Kidney (tissue), 14 donors: ENCODE results near the gene SP110. TPM values are rescaled to one million over a fixed set of nuclear protein-coding genes. Genes with fewer than 3 reads are reported as not detected.
A peak's percentile ranks its signal among the peaks of the same experiment; 100 is the strongest.
"Not testable (repeated sequence)": the region's sequence is repeated elsewhere in the genome, so short reads cannot be mapped to it uniquely, and the experiment has no call there.

ENCODE experiments used
- DNase-seq, 5 donors: peaks; one replicate each; pipeline ENCODE4 v3.0.0-alpha.2; 2013 to 2020
- FAIRE-seq: peaks from 2 replicates; lab custom pipeline; 2012; peaks lifted over from hg19 to GRCh38; lab: Jason Lieb, UNC
- H3K27ac ChIP-seq, 2 donors: one replicate each; pipeline ENCODE4 v1.7.0; 2013; ENCODE audit warnings: low read depth in 2 of 2, low read length in 2 of 2, inconsistent platforms in 1 of 2
- H3K27me3 ChIP-seq: one replicate; pipeline ENCODE4 v1.7.1; 2013; ENCODE audit warnings: low read length, inconsistent platforms; ENCODE audit not compliant: control insufficient read depth, insufficient read depth
- H3K36me3 ChIP-seq, 3 donors: one replicate each; pipeline versions ENCODE4 v1.7.0 to v1.7.1; 2013; ENCODE audit warnings: low read length in 3 of 3, control low read depth in 1 of 3, inconsistent platforms in 1 of 3; ENCODE audit not compliant: insufficient read depth in 3 of 3, control insufficient read depth in 2 of 3
- H3K4me1 ChIP-seq, 3 donors: one replicate each; pipeline versions ENCODE4 v1.7.0 to v1.7.1; 2013; ENCODE audit warnings: low read length in 3 of 3, inconsistent platforms in 1 of 3, low read depth in 1 of 3; ENCODE audit not compliant: control insufficient read depth in 2 of 3, insufficient read depth in 2 of 3
- H3K4me3 ChIP-seq, 3 donors: one replicate each; pipeline versions ENCODE4 v1.7.0 to v1.8.1; 2013; ENCODE audit warnings: low read length in 3 of 3, control low read depth in 1 of 3, inconsistent platforms in 1 of 3
- H3K9ac ChIP-seq, 3 donors: one replicate each; pipeline versions ENCODE4 v1.7.0 to v1.7.1; 2013; ENCODE audit warnings: low read length in 3 of 3, control low read depth in 1 of 3, inconsistent platforms in 1 of 3
- H3K9me3 ChIP-seq, 3 donors: one replicate each; pipeline versions ENCODE4 v1.7.0 to v1.7.1; 2013; ENCODE audit warnings: low read length in 3 of 3, control low read depth in 1 of 3, inconsistent platforms in 1 of 3; ENCODE audit not compliant: control insufficient read depth in 2 of 3, insufficient read depth in 1 of 3
- intact Hi-C: fragments of 100-400 bp; cut with DNase I; formaldehyde crosslinking; loops from one replicate; pipeline ENCODE4 v1.11.1; 2022
- polyA plus RNA-seq: library from polyadenylated mRNA; stranded (reverse); fragments of 350-450 nt; fragmentation: Illumina TruSeq; extraction: RNeasy Lipid Tissue Mini Kit (QIAGEN cat#74804); gene quantifications from one replicate; pipeline ENCODE4 v1.2.3, GENCODE V29; 2014; ENCODE audit warnings: low read depth, low replicate concordance; ENCODE audit not compliant: insufficient read depth
- total RNA-seq: library from RNA; stranded (reverse); fragmentation: NEBNext Ultra II Directional; extraction: Animal tissue kit (Norgen Biotek cat#: 25700); gene quantifications from one replicate; pipeline ENCODE4 v1.2.1, GENCODE V29; 2021
- TF ChIP-seq, protein P1 (sequence below): IDR thresholded peaks from 3 replicates; pipeline ENCODE4 v1.5.1; 2012; ENCODE audit warnings: mild to moderate bottlenecking, moderate library complexity, borderline replicate concordance; ENCODE audit not compliant: insufficient read depth; ENCODE audit errors: extremely low read depth
- donor health status: control.
- donor health status: control.
- donor health status: control.
- donor health status: control.
- donor health status: control.
- donor health status: DM: yes; HTN: yes; CAD: no.
- donor health status: Normal renal cell carcinoma (clear cell type).

SP110 gene
- total and polyA plus RNA-seq, 2 donors from 2014 or later: 12.7 to 28.3 TPM

GRCh38 chr2:230226051-230226551 lies 6.3 kb upstream of the SP110 start:
- FAIRE-seq (no peak), DNase-seq (no peak)
- H3K36me3 ChIP-seq: no peaks in the 10 kb centered on the region
- intact Hi-C loops: no loop called here
- H3K27ac ChIP-seq: no peak overlapping the region
- H3K9ac ChIP-seq: no peak overlapping the region
- H3K9me3 ChIP-seq: peaks cover 0 to 4% (median 0%) of the 10 kb centered on the region in 3 donors
- no peaks in the 10 kb centered on the region for H3K27me3 ChIP-seq
- H3K4me3 ChIP-seq: no peak overlapping the region
- no peaks in the 10 kb centered on the region for H3K4me1 ChIP-seq
- TF ChIP-seq, protein P1, sequence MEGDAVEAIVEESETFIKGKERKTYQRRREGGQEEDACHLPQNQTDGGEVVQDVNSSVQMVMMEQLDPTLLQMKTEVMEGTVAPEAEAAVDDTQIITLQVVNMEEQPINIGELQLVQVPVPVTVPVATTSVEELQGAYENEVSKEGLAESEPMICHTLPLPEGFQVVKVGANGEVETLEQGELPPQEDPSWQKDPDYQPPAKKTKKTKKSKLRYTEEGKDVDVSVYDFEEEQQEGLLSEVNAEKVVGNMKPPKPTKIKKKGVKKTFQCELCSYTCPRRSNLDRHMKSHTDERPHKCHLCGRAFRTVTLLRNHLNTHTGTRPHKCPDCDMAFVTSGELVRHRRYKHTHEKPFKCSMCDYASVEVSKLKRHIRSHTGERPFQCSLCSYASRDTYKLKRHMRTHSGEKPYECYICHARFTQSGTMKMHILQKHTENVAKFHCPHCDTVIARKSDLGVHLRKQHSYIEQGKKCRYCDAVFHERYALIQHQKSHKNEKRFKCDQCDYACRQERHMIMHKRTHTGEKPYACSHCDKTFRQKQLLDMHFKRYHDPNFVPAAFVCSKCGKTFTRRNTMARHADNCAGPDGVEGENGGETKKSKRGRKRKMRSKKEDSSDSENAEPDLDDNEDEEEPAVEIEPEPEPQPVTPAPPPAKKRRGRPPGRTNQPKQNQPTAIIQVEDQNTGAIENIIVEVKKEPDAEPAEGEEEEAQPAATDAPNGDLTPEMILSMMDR: no peak

DNA sequence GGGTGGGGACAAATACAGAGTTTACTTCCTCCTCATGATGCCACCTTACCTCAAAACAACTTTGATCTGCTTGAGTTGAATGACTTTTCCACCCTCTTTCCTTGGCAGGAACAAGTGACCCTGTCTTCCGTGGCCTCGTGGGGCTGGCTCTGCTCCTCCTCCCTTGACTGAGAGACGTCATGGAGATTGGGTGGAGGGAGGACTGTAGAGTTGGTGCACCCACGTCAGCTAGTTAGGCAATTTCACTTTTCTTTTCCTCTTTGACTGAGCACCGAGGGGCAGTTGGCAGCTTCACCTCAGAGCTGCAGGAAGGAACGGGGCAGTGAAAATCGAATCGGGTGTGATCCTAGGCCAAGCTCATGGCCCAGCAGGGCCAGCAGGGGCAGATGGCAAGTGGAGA lies 5.7 kb upstream of the SP110 start, which contains the start of gene SP140:
Gene SP140 (plus strand): TSS at position 251 of the 400 bp plus-strand sequence. CDS start 109 bp downstream, at position 360.
- H3K9me3 ChIP-seq: peaks cover 0 to 4% (median 0%) of the 10 kb centered on the region in 3 donors
- DNase-seq (peak in 1 of 5 donors; percentile 74), FAIRE-seq (no peak)
- no peak within 1 kb of the TSS for H3K27ac ChIP-seq
- no peaks in the 10 kb centered on the region for H3K36me3 ChIP-seq
- H3K4me3 ChIP-seq: no peak within 1 kb of the TSS
- no peaks in the 10 kb centered on the region for H3K4me1 ChIP-seq
- intact Hi-C loops: no loop called here
- H3K27me3 ChIP-seq: no peaks in the 10 kb centered on the region
- TF ChIP-seq, protein P1: no peak
- H3K9ac ChIP-seq: no peak within 1 kb of the TSS

- intact Hi-C loops: no loop called here
- Histone ChIP-seq H3K9ac (no peak overlapping the region), H3K4me1 (peaks cover 0 to 3% (median 0%) of the 10 kb centered on the region in 3 donors), H3K4me3 (no peak overlapping the region), H3K36me3 (no peaks in the 10 kb centered on the region), H3K27me3 (no peaks in the 10 kb centered on the region), H3K9me3 (no peaks in the 10 kb centered on the region), H3K27ac (no peak overlapping the region)
- TF ChIP-seq, protein P1: no peak
- FAIRE-seq: no peak
- no peak for DNase-seq
Observed at GRCh38 chr2:230224458-230224857, 4.7 kb upstream of the SP110 start.

DNA sequence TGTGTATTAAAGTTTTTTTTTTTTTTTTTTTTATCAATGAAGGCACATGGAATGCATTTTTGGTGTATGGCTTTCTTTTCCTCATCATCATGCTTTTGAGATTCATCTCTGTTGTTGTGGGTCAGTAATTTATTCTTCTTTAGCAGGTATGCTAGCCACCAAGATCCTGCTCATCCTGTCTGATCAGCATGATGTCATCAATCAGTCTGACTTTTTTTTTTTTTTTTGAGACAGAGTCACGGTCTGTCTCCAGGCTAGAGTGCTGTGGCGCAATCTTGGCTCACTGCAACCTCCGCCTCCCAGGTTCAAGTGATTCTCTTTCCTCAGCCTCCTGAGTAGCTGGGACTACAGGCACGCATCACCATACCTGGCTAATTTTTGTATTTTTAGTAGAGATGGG lies 3.0 kb upstream of the SP110 start:
- H3K4me1 ChIP-seq, H3K4me3 ChIP-seq, FAIRE-seq, H3K36me3 ChIP-seq, H3K27ac ChIP-seq, H3K9ac ChIP-seq, H3K9me3 ChIP-seq, H3K27me3 ChIP-seq, DNase-seq, intact Hi-C loops: not testable (repeated sequence)
